Testis (tissue), 2 donors: ENCODE data around the gene GABRB3.

Experiments used
- CTCF ChIP-seq, 3 experiments: fragments of 450-650 bp in 2 of 3; fragments of 200-600 bp in 1 of 3; sonication (generic) in 1 of 3; IDR thresholded peaks; one replicate each; pipeline ENCODE4 v1.5.1; 2016 to 2019; ENCODE audit warnings: antibody characterized with exemption in 3 of 3, mild to moderate bottlenecking in 2 of 3, moderate library complexity in 1 of 3
- POLR2A ChIP-seq: fragments of 450-650 bp; IDR thresholded peaks from one replicate; pipeline ENCODE4 v1.6.1; 2017; ENCODE audit warnings: antibody characterized with exemption, mild to moderate bottlenecking, moderate library complexity

DNA sequence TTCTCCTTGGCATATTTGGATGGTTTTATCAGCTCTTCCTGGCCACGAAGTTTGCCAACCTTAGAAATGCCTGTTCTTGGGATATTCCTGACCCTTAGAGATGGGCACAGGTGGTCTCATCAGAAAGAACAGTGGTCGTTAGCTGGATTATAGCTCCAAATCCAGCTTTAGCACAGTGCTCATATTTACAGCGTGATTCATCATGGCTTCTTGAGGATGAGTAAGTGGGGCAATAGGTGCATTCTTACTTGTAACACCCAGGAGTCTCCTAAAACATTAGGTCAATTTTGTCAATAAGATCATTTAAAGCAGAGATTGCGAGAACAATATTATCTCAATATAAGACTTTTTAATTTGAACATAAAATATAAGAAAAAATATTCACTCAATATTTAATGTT is 191.9 kb downstream of the GABRB3 start:
- TF ChIP-seq POLR2A (no peak), CTCF (IDR thresholded peaks at IDR 0.05) (no peak)
